ENCODE data around the gene SPCS3. TPM values are rescaled to one million over a fixed set of nuclear protein-coding genes. Genes with fewer than 3 reads are reported as not detected.
"Not testable (repeated sequence)": the region's sequence is repeated elsewhere in the genome, so short reads cannot be mapped to it uniquely, and the experiment has no call there.

SPCS3 gene
- total RNA-seq, 4 donors from 2014 or later, result 31.2 to 47.3 (median 38.3) TPM

GRCh38 chr4:176288020-176288419, 31.7 kb upstream of the SPCS3 start:
- TF ChIP-seq POLR2A (IDR thresholded peaks at IDR 0.05), result no peak
- TF ChIP-seq, protein P1, sequence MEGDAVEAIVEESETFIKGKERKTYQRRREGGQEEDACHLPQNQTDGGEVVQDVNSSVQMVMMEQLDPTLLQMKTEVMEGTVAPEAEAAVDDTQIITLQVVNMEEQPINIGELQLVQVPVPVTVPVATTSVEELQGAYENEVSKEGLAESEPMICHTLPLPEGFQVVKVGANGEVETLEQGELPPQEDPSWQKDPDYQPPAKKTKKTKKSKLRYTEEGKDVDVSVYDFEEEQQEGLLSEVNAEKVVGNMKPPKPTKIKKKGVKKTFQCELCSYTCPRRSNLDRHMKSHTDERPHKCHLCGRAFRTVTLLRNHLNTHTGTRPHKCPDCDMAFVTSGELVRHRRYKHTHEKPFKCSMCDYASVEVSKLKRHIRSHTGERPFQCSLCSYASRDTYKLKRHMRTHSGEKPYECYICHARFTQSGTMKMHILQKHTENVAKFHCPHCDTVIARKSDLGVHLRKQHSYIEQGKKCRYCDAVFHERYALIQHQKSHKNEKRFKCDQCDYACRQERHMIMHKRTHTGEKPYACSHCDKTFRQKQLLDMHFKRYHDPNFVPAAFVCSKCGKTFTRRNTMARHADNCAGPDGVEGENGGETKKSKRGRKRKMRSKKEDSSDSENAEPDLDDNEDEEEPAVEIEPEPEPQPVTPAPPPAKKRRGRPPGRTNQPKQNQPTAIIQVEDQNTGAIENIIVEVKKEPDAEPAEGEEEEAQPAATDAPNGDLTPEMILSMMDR (IDR thresholded peaks at IDR 0.05), result no peak
- Histone ChIP-seq H3K36me3 (no peaks in the 10 kb centered on the region), H3K4me1 (no peaks in the 10 kb centered on the region), H3K27ac (no peak overlapping the region), H3K9me3 (no peaks in the 10 kb centered on the region), H3K4me3 (no peak overlapping the region), H3K27me3 (no peaks in the 10 kb centered on the region)
- DNase-seq, result no peak

GRCh38 chr4:176289561-176289960, 30.2 kb upstream of the SPCS3 start:
- Histone ChIP-seq H3K9me3 (no peaks in the 10 kb centered on the region), H3K4me3 (no peak overlapping the region), H3K4me1 (no peaks in the 10 kb centered on the region), H3K36me3 (no peaks in the 10 kb centered on the region), H3K27ac (no peak overlapping the region), H3K27me3 (no peaks in the 10 kb centered on the region)
- TF ChIP-seq, protein P1 (IDR thresholded peaks at IDR 0.05), result no peak
- no peak for DNase-seq

DNA sequence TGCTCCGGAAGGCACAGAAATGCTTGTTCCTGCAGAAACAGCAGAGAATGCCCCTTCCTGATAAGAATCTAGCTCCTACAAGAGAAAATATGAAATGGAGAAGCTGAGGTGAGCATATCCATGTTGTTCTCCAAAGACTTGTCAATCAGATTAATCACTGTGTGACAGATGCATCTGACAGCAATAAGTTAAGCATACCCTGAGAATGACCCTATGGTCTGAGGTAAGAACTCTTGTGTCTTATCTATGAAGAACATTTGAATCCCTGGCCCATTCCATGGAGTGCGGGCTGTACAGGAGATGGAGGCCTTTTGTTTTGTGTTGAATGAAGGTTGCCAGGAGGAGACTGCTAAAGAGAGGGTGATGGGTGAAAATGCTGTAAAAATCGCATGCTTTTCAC, 29.2 kb upstream of the SPCS3 start:
- no peak for DNase-seq
- no peak overlapping the region for H3K27ac ChIP-seq
- TF ChIP-seq POLR2A (IDR thresholded peaks at IDR 0.05), result no peak
- TF ChIP-seq, protein P1 (IDR thresholded peaks at IDR 0.05), result no peak
- H3K9me3 ChIP-seq, result no peaks in the 10 kb centered on the region
- no peaks in the 10 kb centered on the region for H3K36me3 ChIP-seq
- H3K4me1 ChIP-seq, result no peaks in the 10 kb centered on the region
- H3K27me3 ChIP-seq, result no peaks in the 10 kb centered on the region
- no peak overlapping the region for H3K4me3 ChIP-seq

DNA sequence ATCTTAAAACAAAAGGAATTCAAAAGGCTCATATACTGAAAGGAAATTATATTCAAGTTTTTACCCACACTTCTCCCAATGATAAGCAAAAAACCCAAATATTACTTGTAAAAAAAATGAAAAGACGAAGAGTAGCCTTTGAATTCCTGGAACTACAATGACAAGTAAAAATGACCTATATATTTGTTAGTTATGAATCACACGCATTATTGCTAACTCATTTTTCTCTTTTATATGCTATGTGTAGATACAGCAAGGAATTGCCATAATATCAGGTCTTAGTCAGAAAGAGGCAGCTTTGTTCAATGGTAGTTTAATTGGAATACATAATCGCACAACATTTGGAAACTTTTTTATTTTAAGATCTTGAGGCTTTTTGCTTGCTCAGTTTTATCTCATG, 28.0 kb upstream of the SPCS3 start:
- Histone ChIP-seq H3K36me3 (no peaks in the 10 kb centered on the region), H3K27me3 (no peaks in the 10 kb centered on the region), H3K27ac (no peak overlapping the region), H3K4me3 (no peak overlapping the region), H3K4me1 (no peaks in the 10 kb centered on the region), H3K9me3 (no peaks in the 10 kb centered on the region)
- DNase-seq, result no peak
- TF ChIP-seq POLR2A (IDR thresholded peaks at IDR 0.05), result no peak
- TF ChIP-seq, protein P1 (IDR thresholded peaks at IDR 0.05), result no peak

DNA sequence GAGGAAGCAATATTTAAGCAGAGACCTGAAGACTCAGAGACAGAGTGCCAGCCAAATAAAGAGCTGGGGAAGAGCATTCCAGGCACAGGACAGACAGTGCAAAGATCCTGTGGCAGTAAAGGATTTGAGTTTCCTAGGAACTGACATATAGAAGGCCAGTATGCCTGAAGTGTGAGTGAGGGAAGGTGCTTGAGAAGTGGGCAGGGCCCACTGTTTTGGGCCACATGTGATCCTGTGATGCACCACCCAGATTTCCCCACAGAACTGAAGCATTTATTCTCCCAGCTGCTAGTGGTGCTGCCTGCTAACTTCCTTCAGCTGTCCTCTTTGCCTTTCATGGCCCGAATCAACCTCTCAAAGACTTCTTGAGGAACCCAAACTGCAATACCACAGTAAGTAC, 26.8 kb upstream of the SPCS3 start:
- H3K27ac ChIP-seq, result no peak overlapping the region
- no peak for DNase-seq
- TF ChIP-seq POLR2A (IDR thresholded peaks at IDR 0.05), result no peak
- TF ChIP-seq, protein P1 (IDR thresholded peaks at IDR 0.05), result no peak

DNA sequence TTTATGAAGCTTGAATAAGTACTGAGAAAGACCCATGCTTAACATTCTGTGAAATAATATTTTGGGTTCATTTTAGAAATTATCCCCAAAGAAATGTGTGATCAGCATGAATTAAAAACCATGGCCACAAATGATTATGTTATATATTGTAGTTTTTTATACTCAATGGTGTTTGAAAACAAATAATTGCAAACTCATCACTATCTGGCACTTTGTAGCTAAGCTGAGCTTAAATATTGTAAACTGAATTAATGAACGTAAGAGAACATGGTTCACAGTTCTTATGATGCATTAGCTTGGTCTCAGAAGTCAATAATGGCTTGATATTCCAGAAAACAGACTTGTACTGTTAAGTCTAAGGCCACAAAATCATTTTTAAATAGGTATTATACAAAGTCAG, 26.1 kb upstream of the SPCS3 start:
- Histone ChIP-seq H3K36me3 (no peaks in the 10 kb centered on the region), H3K27ac (no peak overlapping the region), H3K27me3 (no peaks in the 10 kb centered on the region), H3K4me1 (no peaks in the 10 kb centered on the region), H3K4me3 (no peak overlapping the region), H3K9me3 (no peaks in the 10 kb centered on the region)
- no peak for DNase-seq
- TF ChIP-seq, protein P1 (IDR thresholded peaks at IDR 0.05), result no peak
- no peak for TF ChIP-seq POLR2A (IDR thresholded peaks at IDR 0.05)

More for the DNA sequence above, 26.8 kb upstream of the SPCS3 start:
- no peaks in the 10 kb centered on the region for H3K4me1 ChIP-seq
- H3K36me3 ChIP-seq, result no peaks in the 10 kb centered on the region
- H3K9me3 ChIP-seq, result no peaks in the 10 kb centered on the region
- H3K4me3 ChIP-seq, result no peak overlapping the region
- no peaks in the 10 kb centered on the region for H3K27me3 ChIP-seq

DNA sequence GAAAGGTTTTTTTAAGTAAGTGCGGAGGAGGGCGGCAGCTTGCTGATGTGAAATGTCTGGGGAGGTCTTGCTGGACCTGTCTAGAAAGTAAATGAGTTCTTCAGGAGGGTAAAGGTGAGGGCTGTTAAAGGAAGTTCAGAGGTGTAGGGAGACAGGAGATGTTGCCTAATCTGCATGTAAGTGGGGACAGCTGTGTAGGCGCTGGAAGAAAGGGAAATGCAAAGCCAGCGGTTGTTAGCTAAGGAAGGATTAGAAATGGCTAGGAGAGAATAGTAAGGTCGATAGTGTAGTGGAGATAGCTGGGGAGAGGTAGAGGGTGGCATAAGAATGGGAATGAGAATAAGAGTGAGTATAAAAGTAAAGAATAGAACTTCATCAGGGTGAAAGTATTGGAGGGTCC, 23.9 kb upstream of the SPCS3 start:
- H3K27me3 ChIP-seq, H3K4me3 ChIP-seq, DNase-seq, H3K4me1 ChIP-seq, H3K9me3 ChIP-seq, H3K36me3 ChIP-seq, H3K27ac ChIP-seq: not testable (repeated sequence)

All from Peyer's patch (tissue), 4 donors.